ENCODE results near the gene CTSK.

- TF ChIP-seq GATA2 (IDR thresholded peaks at IDR 0.05; ENCODE audit: low read depth, low read length): no peak
- TF ChIP-seq GATA3 (IDR thresholded peaks at IDR 0.05; ENCODE audit: low read depth, low read length): no peak
Measured at GRCh38 chr1:150793221-150793620, 14.8 kb downstream of the CTSK start.
